Activated naive CD8-positive, alpha-beta T cell treated with anti-CD3 and anti-CD28 coated beads, Interleukin-2, amount 50 U/mL, for 16 hours (primary cell): Measurements from ENCODE around the gene TIMD4.
"Not testable (repeated sequence)": the region's sequence is repeated elsewhere in the genome, so short reads cannot be mapped to it uniquely, and the experiment has no call there.

Experiments used
- DNase-seq: peaks from one replicate; pipeline ENCODE4 v3.0.0-alpha.2; 2020; ENCODE audit warnings: low read depth, low spot score

TIMD4 gene

GRCh38 chr5:156963125-156963524 is at the start of gene TIMD4:
Gene TIMD4 (minus strand): TSS chr5:156963226. CDS start chr5:156963198, 28 bp downstream.
- DNase-seq = no peak

DNA sequence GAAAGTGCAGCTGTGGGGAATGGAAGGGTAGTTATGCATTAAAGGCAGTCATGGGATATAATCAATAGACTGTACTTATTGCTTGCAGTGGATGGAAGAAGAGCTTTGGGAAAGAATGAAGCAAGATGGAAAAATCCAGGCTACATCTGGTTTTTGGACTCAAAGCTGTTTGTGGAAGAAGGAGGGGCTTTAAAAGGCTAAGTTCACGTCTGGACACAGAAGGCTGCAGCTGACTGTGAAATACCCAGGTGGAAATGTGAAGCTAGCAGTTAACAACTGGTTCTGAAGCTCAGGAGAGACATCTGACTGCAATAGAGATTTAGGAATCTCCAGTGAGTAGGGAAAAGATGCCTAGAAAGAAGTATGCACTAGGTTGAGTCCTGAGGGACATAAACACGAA is 43.2 kb upstream of the TIMD4 start:
- DNase-seq = no peak

DNA sequence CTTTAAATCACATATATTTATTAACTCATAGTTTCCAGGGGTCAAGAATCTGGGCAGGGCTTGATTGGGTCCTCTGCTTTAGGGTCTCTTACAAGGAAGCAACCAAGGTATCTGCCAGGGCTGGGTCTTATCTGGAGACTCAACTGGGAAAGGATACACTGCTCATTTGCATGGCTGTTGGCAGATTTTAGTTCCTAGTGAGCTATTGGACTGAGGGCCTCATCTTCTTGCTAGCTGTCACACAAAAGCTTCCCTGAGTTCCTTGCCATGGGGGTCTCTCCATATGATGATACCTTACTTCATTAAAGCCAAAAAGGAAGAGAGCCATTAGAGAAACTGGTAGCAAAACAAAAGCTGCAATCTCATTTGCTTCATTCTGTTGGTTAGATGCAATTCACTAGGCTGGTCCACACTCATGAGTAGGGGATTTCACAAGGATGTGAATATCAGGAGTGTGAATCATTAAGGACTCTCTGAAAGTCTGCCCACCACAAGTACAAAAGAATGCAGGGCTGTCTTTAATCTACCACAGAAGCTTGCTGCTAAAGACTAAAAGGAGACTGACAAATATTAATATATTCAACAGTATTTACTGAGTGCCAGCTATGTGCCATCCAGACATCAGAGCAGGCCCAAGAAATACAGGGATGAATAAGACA is 42.0 kb upstream of the TIMD4 start:
- no peak for DNase-seq

DNA sequence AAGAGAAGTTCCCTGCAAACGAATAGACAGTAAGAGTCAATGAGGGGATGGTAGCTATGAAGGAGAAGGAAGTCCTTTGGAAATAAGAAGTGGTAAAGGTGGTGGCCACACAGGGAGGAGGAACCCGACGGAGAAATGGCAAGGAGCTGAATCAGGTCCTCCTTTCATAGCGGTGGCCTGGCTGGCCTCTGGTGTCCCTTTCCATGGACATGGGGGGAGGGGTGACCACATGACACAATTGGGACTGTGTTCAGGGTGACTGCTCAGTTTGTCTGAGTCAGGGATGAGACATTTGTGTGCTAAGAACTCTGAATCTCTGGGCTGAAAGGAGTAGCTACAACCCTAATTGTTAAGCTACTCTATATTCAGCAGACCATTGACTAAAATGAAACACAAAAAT is 28.7 kb upstream of the TIMD4 start:
- no peak for DNase-seq

GRCh38 chr5:156984064-156984463 is 21.0 kb upstream of the TIMD4 start:
- DNase-seq = no peak

DNA sequence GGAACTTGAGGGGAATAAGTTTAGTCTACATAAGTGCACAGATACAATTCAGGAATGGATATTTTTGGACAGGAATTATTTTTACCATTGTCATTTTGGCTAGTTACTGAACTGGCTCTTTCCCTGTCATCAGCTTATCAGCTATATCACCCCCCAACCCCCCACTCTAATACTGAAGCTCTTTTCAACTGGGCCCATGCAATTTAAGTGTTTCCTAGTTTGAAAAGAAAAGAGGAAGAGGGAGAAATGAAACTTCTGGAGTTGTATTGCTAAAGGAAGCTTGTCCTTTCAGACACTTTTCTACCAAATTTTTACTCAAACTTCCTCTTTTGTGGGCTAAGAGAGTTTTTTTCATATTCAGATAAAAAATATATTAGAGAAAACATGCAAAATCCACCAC is 18.5 kb upstream of the TIMD4 start:
- DNase-seq = no peak

GRCh38 chr5:156974328-156974727 is 11.3 kb upstream of the TIMD4 start:
- no peak for DNase-seq

- no peak for DNase-seq
Observed at GRCh38 chr5:156971848-156972525, 9.0 kb upstream of the TIMD4 start.

- no peak for DNase-seq
Observed at GRCh38 chr5:156971415-156971814, 8.4 kb upstream of the TIMD4 start.

DNA sequence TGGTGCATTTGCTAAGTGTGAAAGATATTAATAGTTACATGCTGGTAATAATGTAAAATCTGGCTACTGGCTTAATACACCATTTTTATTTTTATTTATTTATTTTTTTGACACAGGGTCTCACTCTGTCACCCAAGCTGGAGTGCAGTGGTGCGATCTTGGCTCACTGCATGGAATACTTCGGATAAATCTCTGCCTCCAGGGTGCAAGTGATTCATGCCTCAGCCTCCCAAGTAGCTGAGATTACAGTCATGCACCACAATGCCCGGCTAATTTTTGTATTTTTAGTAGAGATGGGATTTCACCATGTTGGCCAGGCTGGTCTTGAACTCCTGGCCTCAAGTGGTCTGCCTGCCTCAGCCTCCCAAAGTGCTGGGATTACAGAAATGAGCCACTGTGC is 4.4 kb upstream of the TIMD4 start:
- not testable (repeated sequence) for DNase-seq

GRCh38 chr5:156956321-156956720 is 6.7 kb downstream of the TIMD4 start:
- DNase-seq = no peak

GRCh38 chr5:156951359-156951758 is 11.7 kb downstream of the TIMD4 start:
- no peak for DNase-seq

- no peak for DNase-seq
Observed at GRCh38 chr5:156950716-156951115, 12.3 kb downstream of the TIMD4 start.

- no peak for DNase-seq
Observed at GRCh38 chr5:156949424-156949823, 13.6 kb downstream of the TIMD4 start.

DNA sequence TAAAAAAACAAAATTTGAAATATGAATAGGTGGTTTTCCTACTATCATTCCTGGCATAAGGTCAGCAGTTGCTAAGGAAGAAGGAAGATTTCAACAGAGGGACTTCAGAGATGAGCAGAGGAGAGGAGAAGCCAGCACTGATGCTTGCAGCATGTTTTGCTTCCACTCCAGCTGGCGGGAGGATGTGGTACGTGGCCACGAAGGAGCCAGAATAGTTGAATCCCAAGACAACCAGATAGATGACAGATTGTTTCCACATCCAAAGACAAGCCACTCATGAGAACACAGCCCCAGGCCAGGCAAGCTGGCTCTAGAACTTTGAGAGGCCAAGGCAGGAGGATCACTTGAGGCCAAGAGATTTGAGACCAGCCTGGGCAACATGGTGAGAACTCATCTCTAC is 15.1 kb downstream of the TIMD4 start:
- no peak for DNase-seq

DNA sequence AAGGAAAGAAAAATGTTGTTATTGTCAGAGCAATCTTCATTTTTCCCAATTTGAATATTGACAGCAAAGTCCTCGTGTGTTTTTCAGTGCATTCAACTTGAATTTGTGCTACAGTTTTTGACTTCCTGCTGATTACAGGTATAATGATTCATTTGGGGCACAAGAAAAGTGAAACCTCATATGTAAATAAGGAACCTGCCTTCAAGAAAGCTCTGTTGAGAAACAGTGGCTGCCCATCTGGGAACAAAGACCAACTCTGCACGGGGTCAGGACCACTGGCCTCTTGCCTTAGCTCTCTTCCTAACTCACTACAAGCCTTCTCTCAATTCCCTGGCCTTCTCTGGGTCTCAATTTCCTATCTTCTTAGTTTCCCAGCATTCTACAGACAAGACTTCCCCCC is 21.0 kb downstream of the TIMD4 start:
- no peak for DNase-seq

DNA sequence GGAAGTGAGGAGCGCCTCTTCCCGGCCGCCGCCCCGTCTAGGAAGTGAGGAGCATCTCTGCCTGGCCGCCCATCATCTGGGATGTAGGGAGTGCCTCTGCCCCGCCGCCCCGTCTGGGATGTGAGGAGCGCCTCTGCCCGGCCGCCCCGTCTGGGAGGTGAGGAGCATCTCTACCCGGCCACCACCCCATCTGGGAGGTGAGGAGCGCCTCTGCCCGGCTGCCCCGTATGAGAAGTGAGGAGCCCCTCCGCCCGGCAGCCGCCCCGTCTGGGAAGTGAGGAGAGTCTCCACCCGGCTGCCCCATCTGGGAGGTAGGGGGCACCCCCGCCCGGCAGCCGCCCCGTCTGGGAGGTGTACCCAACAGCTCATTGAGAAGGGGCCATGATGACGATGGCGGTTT is 22.6 kb downstream of the TIMD4 start:
- DNase-seq = not testable (repeated sequence)

DNA sequence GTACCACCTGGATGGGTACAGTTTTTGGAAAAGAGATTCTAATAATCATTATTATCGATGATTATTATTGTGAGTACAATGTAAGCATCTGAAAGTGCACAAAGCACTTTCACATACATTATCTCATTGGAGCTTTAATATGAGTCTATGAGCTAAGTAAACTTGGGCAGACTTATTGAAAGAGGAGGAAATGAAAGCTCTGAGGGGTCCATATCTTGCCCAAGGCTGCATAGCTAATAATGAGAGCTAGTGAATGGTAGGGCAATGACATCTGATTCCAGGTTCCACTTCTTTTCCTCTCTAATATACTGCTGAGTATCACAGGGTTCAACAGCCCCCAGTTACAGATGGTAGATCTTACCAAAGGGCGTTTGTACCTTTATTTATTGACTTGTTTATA is 26.1 kb downstream of the TIMD4 start:
- no peak for DNase-seq

- DNase-seq = peak; percentile 23
Observed at GRCh38 chr5:156934450-156935211, 28.4 kb downstream of the TIMD4 start.

DNA sequence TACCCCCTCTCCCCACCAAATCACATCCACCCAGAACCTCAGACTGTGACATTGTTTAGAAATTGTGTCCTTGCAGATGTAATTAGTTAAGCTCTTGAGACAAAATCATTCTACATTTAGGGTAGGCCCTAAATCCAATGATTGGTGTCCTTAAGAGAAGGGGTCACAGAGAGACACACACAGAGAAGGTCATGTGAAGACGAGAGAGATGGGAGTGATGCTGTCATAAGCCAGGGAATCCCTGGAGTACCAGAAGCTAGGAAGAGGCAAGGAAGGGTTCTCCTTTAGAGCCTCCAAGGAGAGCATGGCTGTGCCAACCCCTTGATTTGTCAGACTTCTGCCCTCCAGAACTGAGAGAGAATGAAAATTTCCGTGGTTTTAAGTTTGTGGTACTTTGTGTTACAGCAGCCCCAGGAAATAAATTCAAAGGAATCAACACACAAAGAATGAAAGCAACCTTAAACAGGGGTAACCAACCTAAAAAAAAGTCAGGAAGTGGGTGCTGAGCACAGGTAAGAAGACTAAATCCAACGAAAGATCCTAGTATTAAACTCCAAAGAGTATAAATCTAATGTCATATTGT is 33.6 kb downstream of the TIMD4 start:
- no peak for DNase-seq

- no peak for DNase-seq
Observed at GRCh38 chr5:156927545-156927944, 35.5 kb downstream of the TIMD4 start.

DNA sequence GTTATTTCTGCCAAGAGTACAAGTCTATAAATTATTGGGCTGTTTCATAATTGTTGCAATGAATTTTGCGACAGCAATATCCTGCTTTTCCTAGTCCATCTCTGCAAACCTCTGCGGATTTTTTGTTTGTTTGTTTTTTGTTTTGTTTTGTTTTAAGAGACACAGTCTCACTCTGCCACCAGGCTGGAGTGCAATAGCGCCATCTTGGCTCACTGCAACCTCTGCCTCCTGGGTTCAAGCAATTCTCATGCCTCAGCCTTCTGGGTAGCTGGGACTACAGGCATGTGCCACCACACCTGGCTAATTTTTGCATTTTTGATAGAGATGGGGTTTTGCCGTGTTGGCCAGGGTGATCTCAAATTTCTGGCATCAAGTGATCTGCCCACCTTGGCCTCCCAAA is 37.3 kb downstream of the TIMD4 start:
- not testable (repeated sequence) for DNase-seq
